Epidermal melanocyte (primary cell): ENCODE data around the gene TRABD2B.

Experiments
- DNase-seq: peaks from one replicate; pipeline ENCODE4 v3.0.0; 2011; ENCODE audit warnings: low spot score; ENCODE audit not compliant: insufficient read length

The TRABD2B gene

GRCh38 chr1:47853059-47853458, 144.1 kb downstream of the TRABD2B start:
- DNase-seq = no peak

- DNase-seq = no peak
Observed at GRCh38 chr1:47852006-47852718, 145.0 kb downstream of the TRABD2B start.

- no peak for DNase-seq
Observed at GRCh38 chr1:47850451-47850850, 146.7 kb downstream of the TRABD2B start.

- no peak for DNase-seq
Observed at GRCh38 chr1:47849591-47850261, 147.5 kb downstream of the TRABD2B start.

- DNase-seq = no peak
Observed at GRCh38 chr1:47849005-47849521, 148.1 kb downstream of the TRABD2B start.

- no peak for DNase-seq
Observed at GRCh38 chr1:47847763-47848162, 149.4 kb downstream of the TRABD2B start.

- no peak for DNase-seq
Observed at GRCh38 chr1:47844558-47844955, 152.6 kb downstream of the TRABD2B start.

GRCh38 chr1:47843781-47844557, 153.2 kb downstream of the TRABD2B start:
- no peak for DNase-seq

GRCh38 chr1:47843059-47843458, 154.1 kb downstream of the TRABD2B start:
- no peak for DNase-seq

GRCh38 chr1:47842228-47842919, 154.8 kb downstream of the TRABD2B start:
- DNase-seq = no peak

- no peak for DNase-seq
Observed at GRCh38 chr1:47841356-47841755, 155.8 kb downstream of the TRABD2B start.

- no peak for DNase-seq
Observed at GRCh38 chr1:47840393-47841190, 156.6 kb downstream of the TRABD2B start.

- DNase-seq = no peak
Observed at GRCh38 chr1:47839433-47839760, 157.8 kb downstream of the TRABD2B start.

- no peak for DNase-seq
Observed at GRCh38 chr1:47838562-47839432, 158.4 kb downstream of the TRABD2B start.

- DNase-seq = no peak
Observed at GRCh38 chr1:47837866-47838561, 159.2 kb downstream of the TRABD2B start.

GRCh38 chr1:47837056-47837830, 159.9 kb downstream of the TRABD2B start:
- no peak for DNase-seq

- no peak for DNase-seq
Observed at GRCh38 chr1:47835409-47835808, 161.8 kb downstream of the TRABD2B start.

- no peak for DNase-seq
Observed at GRCh38 chr1:47834326-47834725, 162.9 kb downstream of the TRABD2B start.
